WTC11 (cell line): ENCODE data around the gene CYP4F12.

ENCODE experiments used
- GABPB1 ChIP-seq: sonication (generic); formaldehyde crosslinking; IDR thresholded peaks from 2 replicates; pipeline ENCODE4 v1.8.1; 2023; ENCODE audit warnings: mild to moderate bottlenecking, missing genetic modification reagents
- MYBL2 ChIP-seq: sonication (generic); formaldehyde crosslinking; IDR thresholded peaks from 2 replicates; pipeline ENCODE4 v1.8.1; 2023; ENCODE audit warnings: mild to moderate bottlenecking, moderate library complexity, missing genetic modification reagents
- SMAD3 ChIP-seq: sonication (generic); formaldehyde crosslinking; IDR thresholded peaks from 2 replicates; pipeline ENCODE4 v1.8.0; 2022; ENCODE audit warnings: missing genetic modification reagents, mild to moderate bottlenecking, borderline replicate concordance
- ZNF263 ChIP-seq: sonication (generic); formaldehyde crosslinking; IDR thresholded peaks from 2 replicates; pipeline ENCODE4 v1.8.1; 2022; ENCODE audit warnings: low read depth, mild to moderate bottlenecking, moderate library complexity, missing genetic modification reagents
- TF ChIP-seq, protein P1 (sequence below): fragments of 200-600 bp; IDR thresholded peaks from 2 replicates; pipeline ENCODE4 v1.8.0; 2022; ENCODE audit warnings: antibody characterized with exemption
- TF ChIP-seq, protein P2 (sequence below): sonication (generic); formaldehyde crosslinking; IDR thresholded peaks from 2 replicates; pipeline ENCODE4 v1.8.1; 2023; ENCODE audit warnings: mild to moderate bottlenecking, missing genetic modification reagents, moderate library complexity

DNA sequence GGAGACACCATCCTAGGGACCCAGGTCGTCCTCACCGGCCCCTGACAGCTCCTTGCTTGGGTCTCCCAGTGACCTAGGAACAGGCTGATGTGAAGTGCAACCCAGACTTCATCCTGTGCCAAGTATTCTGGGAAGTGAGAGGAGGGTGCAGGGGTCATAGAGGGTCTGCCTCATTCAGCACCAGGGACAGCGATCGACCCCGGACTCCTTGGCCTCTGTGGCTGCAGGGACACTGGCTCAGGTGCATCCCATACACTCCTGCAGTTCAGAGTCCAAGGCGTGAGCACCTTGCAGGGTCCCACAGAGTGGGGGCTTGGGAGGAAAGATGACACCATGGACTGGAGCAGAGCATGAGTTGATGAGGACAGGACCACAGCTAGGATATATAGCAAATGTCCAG lies 44.9 kb downstream of the CYP4F12 start:
- TF ChIP-seq, protein P1, sequence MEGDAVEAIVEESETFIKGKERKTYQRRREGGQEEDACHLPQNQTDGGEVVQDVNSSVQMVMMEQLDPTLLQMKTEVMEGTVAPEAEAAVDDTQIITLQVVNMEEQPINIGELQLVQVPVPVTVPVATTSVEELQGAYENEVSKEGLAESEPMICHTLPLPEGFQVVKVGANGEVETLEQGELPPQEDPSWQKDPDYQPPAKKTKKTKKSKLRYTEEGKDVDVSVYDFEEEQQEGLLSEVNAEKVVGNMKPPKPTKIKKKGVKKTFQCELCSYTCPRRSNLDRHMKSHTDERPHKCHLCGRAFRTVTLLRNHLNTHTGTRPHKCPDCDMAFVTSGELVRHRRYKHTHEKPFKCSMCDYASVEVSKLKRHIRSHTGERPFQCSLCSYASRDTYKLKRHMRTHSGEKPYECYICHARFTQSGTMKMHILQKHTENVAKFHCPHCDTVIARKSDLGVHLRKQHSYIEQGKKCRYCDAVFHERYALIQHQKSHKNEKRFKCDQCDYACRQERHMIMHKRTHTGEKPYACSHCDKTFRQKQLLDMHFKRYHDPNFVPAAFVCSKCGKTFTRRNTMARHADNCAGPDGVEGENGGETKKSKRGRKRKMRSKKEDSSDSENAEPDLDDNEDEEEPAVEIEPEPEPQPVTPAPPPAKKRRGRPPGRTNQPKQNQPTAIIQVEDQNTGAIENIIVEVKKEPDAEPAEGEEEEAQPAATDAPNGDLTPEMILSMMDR = no peak
- TF ChIP-seq MYBL2 (CRISPR knock-in tag) (no peak), SMAD3 (CRISPR knock-in tag) (no peak), ZNF263 (CRISPR knock-in tag) (no peak), GABPB1 (CRISPR knock-in tag) (no peak)
- TF ChIP-seq, protein P2, sequence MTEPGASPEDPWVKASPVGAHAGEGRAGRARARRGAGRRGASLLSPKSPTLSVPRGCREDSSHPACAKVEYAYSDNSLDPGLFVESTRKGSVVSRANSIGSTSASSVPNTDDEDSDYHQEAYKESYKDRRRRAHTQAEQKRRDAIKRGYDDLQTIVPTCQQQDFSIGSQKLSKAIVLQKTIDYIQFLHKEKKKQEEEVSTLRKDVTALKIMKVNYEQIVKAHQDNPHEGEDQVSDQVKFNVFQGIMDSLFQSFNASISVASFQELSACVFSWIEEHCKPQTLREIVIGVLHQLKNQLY (CRISPR knock-in tag) = no peak
